NCI-H345 (cell line): ENCODE data around the gene APLP2.
A peak's percentile ranks its signal among the peaks of the same experiment; 100 is the strongest.

ENCODE experiments used
- DNase-seq: peaks from one replicate; lab custom pipeline; 2025; lab: John Stamatoyannopoulos, UW

APLP2 gene

DNA sequence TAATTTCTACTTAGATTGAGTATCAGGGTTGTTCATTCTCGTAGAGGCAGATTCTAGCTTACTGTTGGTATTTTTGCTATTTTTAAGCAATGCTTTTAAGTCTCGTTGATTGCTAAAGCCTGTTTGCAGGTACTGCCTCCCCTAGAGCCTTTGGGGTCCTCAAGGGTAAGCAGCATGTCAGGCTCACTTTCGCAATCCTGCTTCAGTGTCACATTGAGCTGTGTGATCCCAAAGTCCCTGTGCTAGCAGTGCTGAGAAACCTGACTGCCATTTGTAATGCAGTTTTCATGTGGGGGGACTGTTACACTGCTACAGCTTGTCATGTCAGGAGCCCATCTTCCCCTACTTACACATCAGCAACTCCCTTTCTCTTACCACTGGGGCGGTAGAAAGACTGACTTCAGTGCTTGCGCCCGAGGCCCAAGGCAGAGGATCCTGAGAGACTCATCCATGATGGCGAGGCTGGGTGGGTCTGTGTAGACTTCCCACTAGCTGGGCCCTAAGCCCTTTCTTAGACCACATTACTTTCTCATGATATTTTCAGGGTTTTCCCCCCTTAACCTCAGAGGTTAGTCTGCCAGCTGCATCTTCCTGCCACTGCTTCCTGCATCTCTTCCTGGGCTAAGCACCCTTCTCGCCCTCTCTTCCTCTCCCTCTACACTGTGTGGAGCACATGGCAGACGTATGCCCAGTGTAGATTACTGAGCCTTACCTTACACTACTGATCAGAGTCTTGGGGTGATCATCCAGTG, 49.1 kb downstream of the APLP2 start:
- no peak for DNase-seq

DNA sequence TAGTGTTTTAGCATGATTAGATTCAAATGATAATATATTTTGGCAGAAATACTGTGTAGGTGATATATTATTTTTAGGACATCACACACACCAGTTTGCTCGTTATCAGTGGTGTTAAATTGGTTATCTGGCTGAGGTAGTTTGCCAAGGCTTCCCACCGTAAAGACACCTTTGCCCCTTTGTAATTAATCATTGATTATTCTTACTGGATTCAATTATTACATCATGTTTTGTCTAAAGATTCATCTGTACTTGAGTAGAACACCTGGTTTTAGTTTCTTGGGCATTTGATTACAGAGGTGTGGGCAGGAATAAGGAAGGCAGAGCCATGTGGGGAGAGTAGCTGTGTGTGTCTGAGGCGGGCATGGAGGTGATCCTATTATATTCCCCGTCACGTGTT, 50.4 kb downstream of the APLP2 start:
- DNase-seq: no peak

DNA sequence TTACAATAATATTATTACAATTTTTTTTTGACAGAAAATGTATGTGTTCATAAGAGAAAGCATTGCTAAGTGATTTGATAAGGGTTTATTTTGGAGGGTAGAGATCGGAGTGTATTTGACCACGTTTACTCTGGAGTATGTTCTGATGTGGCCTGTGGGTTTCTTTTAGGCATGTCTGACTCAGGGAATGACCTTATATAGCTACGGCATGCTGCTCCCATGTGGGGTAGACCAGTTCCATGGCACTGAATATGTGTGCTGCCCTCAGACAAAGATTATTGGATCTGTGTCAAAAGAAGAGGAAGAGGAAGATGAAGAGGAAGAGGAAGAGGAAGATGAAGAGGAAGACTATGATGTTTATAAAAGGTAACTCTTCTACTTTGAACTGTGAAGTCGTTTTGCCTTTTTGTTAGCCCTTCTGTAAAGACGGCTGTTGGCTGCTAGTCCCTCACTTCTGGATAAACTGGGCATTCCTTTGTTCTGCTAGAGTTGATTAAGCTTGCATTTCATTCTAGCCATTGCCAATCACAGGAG, 51.8 kb downstream of the APLP2 start:
- DNase-seq: no peak

DNA sequence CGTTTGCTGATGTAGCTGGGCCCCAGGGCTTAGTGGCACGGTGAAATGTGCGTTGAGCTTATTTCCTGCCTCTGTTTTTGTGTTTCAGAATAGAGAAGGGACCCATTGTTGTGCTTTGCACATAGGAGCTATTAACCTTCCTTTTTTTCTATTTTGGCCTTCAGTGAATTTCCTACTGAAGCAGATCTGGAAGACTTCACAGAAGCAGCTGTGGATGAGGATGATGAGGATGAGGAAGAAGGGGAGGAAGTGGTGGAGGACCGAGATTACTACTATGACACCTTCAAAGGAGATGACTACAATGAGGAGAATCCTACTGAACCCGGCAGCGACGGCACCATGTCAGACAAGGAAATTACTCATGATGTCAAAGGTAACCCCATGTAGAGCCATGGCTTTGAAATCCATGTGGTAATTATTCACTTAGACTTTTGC, 52.5 kb downstream of the APLP2 start:
- DNase-seq: no peak

DNA sequence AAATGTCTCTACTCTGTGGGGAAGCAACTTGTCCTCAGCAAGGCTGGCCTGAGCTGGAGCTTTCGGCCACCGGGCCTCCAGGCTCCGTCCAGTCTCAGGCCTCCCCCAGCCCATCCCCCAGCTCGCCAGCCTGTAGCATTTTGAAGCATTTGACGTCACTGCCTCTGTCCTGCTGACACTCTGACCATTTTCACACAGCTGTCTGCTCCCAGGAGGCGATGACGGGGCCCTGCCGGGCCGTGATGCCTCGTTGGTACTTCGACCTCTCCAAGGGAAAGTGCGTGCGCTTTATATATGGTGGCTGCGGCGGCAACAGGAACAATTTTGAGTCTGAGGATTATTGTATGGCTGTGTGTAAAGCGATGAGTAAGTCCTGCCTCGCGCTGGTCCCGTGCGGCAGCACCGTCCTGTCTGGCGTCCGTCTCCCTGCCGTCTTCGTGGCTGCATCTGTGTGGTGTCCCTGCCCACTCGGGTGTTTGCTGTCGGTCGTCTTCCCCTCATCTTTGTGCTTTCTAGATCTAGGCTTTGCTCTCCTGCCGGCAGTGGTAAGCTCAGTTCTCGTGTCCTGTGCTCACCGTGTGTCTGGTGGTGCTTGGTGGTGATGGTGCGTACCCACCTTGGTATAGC, 53.8 kb downstream of the APLP2 start:
- no peak for DNase-seq

DNA sequence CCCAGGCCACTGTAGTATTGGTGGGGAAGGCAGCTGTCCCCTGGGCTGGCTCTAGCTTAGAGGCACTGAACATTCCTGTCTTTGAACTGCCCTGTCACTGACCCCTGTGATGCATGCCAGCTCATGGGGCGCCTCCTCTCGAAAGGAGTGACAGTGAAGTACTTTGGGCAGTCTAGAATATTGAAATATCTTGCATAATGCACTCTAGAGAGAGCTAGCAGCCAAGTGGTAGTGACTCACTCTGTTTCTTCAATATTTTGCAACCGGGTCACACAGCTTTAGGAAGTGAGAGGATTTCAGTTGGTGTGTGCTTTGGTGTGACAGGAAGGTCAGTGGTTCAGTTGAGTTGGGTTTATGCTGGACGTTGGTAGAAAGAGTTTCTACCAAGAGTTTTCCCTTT, 54.4 kb downstream of the APLP2 start:
- no peak for DNase-seq

DNA sequence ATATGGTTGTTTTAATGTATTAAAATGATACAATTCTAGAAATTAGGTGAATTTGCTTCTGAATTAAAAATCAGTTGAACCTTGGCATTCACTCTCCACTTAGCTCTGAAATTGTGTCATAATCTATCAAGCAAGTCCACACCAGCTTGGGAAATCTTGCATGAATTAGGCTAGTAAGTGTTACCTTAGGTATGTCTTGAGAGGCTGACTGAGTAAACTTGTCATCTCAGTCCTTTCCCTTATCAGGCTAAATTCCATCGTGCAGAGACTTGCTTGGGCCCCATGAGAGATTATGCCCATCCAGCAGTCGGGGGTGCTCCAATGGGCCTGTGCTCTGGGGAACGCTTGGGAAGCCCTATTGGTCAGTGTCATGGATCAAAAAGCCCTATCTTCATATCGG, 55.9 kb downstream of the APLP2 start:
- no peak for DNase-seq

DNA sequence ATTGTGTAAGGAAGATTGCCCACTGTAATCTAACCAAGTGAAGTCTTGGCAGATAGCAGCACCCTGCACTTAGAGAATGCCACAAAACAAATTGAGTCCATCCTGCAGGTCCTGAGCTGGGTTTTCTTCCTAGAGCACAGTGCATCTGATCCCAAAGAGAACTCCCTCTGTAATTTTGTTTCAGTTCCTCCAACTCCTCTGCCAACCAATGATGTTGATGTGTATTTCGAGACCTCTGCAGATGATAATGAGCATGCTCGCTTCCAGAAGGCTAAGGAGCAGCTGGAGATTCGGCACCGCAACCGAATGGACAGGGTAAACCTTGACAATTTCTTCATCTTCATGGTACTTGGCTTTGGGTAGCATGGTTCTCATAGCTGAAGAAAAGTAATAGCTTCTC, 56.8 kb downstream of the APLP2 start:
- no peak for DNase-seq

DNA sequence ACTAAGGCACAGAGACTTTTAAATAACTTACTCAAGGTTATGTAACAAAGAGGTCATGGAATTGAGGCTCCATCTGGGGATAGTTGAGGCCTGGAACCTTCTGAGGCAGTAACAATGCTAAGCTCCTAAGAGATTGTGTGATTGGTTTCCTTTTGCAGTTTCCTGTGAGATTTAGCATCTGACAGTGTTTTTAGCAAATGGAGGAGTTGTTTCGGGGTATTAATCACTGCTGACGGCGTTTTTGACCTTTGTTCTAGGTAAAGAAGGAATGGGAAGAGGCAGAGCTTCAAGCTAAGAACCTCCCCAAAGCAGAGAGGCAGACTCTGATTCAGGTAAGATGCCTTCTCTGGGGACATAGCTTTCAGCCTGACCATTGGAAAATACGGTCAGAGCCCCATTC, 57.8 kb downstream of the APLP2 start:
- DNase-seq: no peak

DNA sequence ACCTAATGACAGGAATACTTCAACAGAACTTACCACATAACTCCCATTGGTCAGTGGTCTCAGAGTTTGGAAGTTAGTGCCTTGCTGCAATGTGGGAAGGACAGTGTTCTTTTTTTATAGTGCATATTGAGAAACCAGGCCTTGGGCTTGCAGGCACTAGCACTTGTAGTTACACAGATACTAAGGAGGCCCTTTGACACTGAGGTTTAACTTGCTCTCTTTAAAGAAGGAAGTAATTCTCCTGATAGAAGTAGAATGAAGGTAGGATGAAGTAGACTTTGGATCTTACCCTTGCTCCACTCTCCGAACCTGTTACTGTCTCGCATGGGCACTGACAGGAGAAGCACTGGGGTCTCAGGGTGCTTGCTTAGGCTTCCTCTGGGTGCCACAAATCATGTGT, 58.9 kb downstream of the APLP2 start:
- DNase-seq: no peak

DNA sequence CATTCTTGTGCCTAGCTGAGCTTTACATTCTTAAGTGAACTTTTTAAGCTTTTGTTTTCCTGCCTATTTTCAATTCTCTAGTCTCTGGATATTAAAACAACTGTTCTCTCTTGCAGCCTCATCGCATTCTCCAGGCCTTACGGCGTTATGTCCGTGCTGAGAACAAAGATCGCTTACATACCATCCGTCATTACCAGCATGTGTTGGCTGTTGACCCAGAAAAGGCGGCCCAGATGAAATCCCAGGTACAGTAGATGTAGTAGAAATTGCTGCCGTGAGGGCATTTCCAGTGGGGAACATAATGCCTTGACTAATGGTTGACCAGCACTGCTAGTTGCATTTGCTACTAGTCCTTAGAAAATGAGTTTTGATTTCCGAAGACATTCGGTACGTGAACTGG, 60.2 kb downstream of the APLP2 start:
- DNase-seq: no peak

DNA sequence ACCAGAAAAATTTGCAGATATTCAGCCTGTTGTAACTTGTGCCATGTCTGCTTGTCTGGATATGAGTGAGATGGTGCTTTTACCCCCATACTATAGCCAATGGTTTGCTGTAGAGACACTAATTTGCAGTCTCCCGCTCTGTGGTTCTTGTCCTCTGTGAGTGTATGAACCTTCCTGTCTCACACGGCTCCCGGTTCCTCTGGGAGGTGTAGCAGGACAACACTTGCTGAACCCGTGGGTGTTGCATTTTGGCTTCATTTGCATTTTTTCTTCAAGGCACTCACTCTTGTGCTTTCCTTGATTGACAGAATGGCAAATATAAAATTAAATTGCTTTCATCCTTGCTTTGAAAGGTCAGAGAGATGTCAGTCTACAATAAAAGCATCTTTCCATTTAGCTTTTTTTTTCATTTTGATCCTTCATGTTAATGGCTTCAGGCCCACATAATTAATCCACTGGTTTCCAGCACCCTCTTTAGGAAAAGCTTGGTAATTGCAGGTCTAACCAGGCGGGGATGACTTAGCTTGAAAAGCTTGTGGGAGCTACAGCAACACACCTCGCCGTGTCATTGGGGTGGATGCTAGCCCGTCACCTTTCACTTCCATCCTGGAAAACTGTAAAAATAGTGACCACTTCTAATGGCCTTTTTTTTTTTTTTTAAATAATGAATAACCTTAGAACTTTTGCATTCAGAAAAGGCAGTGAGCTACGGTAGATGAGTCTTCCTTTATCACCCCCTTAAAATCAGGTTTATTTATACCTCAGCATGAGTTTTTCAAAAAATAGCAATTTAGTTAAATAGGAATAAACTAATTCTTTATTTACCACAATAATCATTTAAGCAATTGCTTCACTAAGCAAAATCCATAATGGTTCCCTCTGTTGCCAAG, 62.5 kb downstream of the APLP2 start:
- DNase-seq: peak; percentile 69

DNA sequence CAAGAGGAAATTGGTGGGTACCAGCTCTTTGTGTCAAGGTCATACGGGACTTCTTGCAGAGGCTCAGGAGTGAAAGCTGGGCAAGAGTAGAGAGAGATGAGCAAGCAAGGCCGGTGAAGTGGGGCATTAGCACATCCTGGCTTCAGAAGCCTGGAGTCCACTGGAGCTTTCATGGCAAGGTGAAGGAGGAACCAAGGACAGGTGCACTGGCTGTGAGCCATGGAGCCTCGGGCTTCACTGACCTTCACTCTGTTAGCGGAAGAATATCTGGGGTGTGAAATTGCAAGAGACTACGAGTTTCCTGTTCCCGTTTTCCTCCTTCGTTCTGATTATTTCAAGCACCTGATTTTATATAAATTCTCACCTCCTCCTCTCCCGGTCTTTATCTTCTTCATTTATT, 64.0 kb downstream of the APLP2 start:
- DNase-seq: no peak

DNA sequence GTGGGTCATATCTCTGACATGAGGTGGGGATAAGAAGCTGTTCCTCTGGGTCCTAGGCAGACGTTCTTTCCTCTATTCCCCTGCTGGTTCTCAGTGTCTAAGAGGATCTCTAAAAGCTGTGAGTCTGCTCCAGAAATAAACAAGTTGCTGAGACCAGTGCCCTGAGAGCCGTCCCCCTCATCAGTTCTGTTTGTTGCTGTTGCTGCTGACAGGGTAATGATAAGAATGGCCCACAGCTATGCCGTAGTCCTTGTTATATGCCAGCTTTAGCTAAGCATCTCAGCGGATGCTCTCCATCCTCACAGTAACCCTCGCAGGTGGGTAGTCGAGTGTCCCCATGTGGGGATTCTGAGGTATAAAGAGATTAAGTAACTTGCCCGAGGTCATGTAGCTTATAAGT, 66.4 kb downstream of the APLP2 start:
- no peak for DNase-seq

DNA sequence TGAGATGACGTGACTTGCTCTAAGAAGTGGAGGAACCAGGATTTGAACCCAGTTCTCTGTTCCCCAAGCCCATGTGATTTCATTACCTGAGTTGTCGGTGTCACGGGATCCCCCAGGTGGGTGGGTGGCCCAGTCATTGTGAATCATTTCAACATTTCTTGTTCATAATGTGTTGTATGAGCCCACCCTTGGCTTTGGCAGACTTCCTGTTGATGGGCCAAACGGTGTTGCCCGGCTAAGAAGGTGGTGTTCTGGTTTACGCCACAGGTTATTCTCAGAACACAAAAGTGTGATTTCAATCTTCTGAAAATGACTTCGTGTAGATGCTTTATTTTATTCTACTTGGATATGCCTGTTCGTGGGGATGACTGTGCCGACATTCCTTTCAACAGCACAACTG, 68.3 kb downstream of the APLP2 start:
- no peak for DNase-seq

DNA sequence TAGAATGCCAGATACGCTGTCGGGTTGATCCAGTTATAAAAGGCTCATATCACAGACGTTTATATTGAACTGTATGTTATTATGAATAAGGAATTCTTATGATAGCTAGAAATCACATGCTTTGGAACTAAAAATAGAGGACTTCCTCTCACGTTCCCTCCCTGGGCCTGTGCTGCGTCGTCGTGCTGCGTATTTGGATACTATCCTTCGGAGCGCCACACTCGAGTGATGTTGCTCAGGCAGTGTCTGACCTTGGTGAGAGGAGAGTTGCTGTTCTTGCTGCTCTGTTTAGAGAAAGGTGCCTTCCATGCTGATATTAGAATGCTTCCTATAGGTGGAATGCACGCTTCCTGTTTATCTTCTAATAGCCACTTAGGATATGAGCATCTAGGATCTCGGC, 69.7 kb downstream of the APLP2 start:
- DNase-seq: no peak

DNA sequence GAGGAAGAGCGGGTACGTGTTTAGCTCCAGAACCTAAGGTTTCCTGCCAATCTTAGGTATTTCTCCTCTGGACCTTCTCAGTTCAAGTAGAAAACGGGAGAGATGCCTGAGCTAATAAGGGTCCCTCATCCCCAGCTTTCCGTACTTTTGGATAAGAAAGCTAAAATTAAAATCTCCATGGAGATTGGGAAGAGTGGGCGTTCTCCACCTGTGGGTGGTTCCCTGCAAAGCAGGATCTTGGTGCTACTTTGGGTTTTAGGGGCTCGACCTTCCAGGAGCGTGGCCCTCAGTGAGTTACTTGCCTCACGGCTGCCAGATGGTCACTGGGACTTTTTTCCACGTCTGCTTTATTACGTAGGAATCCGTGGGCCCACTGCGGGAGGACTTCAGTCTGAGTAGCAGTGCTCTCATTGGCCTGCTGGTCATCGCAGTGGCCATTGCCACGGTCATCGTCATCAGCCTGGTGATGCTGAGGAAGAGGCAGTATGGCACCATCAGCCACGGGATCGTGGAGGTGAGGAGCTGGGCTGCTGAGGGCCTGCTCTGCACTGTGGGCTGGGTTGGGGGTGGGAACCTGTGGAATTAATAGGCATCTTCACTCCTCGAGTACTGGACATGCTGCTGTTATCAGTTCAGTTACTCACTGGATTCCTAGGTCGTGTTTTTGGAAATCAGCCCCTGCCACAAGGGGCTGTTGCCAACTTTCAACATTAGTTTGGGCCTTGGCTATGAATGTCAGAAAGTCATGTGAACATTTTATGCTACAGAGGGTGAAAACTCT, 72.1 kb downstream of the APLP2 start:
- no peak for DNase-seq

DNA sequence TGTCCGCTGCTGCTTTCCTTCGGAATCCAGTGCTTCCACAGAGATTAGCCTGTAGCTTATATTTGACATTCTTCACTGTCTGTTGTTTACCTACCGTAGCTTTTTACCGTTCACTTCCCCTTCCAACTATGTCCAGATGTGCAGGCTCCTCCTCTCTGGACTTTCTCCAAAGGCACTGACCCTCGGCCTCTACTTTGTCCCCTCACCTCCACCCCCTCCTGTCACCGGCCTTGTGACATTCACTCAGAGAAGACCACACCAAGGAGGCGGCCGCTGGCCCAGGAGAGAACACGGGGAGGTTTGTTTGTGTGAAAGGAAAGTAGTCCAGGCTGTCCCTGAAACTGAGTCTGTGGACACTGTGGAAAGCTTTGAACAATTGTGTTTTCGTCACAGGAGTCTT, 74.4 kb downstream of the APLP2 start:
- DNase-seq: no peak

DNA sequence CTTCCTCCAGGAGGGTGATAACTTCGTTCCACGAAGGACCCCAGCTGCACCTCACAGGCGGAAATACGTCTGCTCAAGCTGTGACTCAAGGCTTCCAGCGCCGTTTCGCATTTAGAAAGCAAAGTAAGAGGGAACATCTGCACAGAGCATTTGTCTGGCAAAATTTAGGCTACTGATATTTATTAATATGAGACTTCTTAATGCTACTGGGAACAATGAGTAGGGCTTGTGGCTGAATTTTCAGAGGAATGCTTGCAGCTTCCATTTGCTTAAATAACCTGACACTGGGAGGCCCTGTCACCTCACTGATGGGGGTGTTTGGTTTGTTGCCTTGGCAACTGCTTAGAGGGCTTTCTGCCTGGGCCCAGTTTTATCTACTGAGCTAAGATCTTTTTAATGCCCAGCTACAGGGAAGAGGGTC, 75.2 kb downstream of the APLP2 start:
- no peak for DNase-seq

DNA sequence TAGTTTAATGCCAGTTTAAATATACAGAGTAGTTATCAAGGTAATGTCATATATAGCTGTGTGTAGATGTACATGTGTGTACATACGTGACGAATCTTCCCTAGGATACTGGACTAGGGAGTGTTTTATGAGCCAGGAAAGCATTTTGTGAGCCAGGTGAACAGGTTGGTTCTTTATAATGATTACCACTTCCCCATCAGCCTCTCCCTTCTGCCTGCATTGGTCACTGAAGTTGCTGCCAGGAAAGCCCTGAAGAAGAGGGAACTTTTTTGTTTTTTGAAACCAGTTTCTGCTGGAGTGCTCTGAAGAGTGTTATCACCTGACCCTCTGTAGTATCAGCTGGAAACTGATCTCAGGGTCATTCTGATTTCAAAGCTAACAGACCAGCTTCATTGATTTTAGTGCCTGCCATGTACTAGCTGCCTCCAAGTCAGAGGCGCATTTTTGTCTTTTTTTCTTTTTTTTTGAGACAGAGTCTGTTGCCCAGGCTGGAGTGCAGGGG, 75.7 kb downstream of the APLP2 start:
- DNase-seq: no peak

DNA sequence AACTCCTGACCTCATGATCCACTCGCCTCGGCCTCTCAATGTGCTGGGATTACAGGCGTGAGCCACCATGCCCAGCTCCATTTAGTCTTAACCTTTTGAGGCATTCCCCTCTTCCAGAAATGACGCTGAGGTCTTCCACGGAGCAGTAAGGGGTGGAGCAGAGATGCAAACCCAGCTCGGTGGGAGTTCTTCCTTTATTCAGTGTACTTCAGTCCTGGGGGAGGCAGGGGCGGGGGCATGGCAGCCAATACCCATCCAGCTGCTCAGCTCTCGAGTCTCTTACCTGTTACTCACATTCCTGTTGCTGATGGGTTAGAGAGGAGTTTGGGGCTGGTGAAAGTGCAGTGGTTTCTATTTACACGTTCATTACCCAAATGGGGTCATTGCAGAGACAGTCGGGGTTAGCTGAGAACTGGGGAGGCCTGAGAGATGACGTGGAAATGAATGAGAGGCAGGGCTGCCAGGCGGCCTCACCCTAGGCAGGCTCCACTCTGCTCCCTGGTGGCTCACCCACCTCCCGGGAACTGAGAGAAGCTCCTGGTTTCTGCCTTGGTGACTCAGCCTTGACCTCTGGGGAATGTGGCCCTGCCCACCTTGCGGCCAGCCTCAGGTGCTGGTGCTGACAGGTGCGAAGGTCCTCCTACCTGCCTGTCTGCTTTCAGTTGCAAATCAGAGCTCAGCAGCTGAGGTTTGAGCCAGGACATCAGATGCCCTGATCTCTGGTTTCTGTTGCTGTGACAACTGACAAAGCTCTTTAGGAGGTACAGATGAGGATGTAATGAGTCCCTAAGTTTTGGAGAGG, 76.5 kb downstream of the APLP2 start:
- no peak for DNase-seq
